Thymus (tissue), 11 donors: ENCODE data around the gene HOOK1. TPM values are rescaled to one million over a fixed set of nuclear protein-coding genes. Genes with fewer than 3 reads are reported as not detected.

Source experiments
- DNase-seq, 9 donors: peaks; one replicate each; pipeline ENCODE4 v3.0.0-alpha.2; 2013; ENCODE audit warnings: low spot score in 9 of 9, low read depth in 6 of 9, missing footprints in 1 of 9
- H3K27ac ChIP-seq, 2 donors: one replicate each; pipeline ENCODE4 v1.5.1; 2013; ENCODE audit warnings: control low read depth in 1 of 2, low read depth in 1 of 2, low read length in 1 of 2, mild to moderate bottlenecking in 1 of 2, moderate library complexity in 1 of 2
- H3K27me3 ChIP-seq, 2 donors: one replicate each; pipeline ENCODE4 v1.5.1; 2013; ENCODE audit warnings: low read length in 1 of 2; ENCODE audit not compliant: control insufficient read depth in 2 of 2, insufficient read depth in 1 of 2
- H3K36me3 ChIP-seq, 2 donors: one replicate each; pipeline ENCODE4 v1.5.1; 2013; ENCODE audit warnings: low read length in 1 of 2, mild to moderate bottlenecking in 1 of 2, moderate library complexity in 1 of 2; ENCODE audit not compliant: control insufficient read depth in 2 of 2, insufficient read depth in 2 of 2
- H3K4me1 ChIP-seq, 2 donors: one replicate each; pipeline ENCODE4 v1.5.1; 2013; ENCODE audit warnings: low read length in 2 of 2; ENCODE audit not compliant: control insufficient read depth in 2 of 2, insufficient read depth in 2 of 2
- H3K4me3 ChIP-seq, 2 donors: one replicate each; pipeline ENCODE4 v1.5.1; 2013; ENCODE audit warnings: low read length in 2 of 2, control low read depth in 1 of 2, mild to moderate bottlenecking in 1 of 2
- H3K9me3 ChIP-seq, 2 donors: one replicate each; pipeline ENCODE4 v1.5.1; 2013; ENCODE audit warnings: low read length in 1 of 2, mild to moderate bottlenecking in 1 of 2; ENCODE audit not compliant: control insufficient read depth in 2 of 2, insufficient read depth in 1 of 2
- WGBS: extraction: QIAGEN DNeasy Blood & Tissue Kit; methylation state at CpG from one replicate; pipeline ENCODE4 v1.1.7; 2013; 5-methylcytosine and 5-hydroxymethylcytosine counted together
- polyA plus RNA-seq: library from polyadenylated mRNA; stranded (reverse); fragments of 200-250 nt; gene quantifications from one replicate; pipeline ENCODE4 v1.2.3, GENCODE V29; 2013
- total RNA-seq: library from RNA; stranded (reverse); fragments of 120-200 nt; gene quantifications from one replicate; pipeline ENCODE4 v1.2.4, GENCODE V29; 2013
- donor health status: healthy.

The HOOK1 gene
- total and polyA plus RNA-seq, 2 donors = 4.0 to 4.7 TPM

DNA sequence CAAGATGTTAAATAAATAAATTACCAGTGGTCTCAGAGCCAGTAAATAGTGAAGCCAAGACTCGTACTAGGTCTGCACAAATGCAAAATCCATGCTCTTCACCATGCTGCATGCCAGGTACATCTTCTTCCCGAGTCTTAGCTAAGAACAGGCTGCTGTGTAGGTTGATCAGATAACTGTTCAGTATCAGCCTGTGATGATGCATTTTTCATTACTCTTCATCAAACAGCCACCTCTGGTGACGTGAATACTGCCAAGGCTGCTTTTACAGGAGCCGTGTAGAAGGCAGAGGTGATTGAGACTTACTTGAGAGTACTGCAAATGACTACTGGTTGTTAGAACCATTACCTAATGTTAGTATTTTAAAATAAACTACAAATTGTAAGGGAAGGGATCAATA lies 39.3 kb upstream of the HOOK1 start:
- 94% methylated on average over 4 of the region's 4 CpGs for WGBS
- no peaks in the 10 kb centered on the region for H3K36me3 ChIP-seq
- H3K4me3 ChIP-seq = no peak overlapping the region
- H3K27ac ChIP-seq = no peak overlapping the region
- no peak for DNase-seq
- H3K9me3 ChIP-seq = no peaks in the 10 kb centered on the region
- H3K4me1 ChIP-seq = no peaks in the 10 kb centered on the region
- no peaks in the 10 kb centered on the region for H3K27me3 ChIP-seq

DNA sequence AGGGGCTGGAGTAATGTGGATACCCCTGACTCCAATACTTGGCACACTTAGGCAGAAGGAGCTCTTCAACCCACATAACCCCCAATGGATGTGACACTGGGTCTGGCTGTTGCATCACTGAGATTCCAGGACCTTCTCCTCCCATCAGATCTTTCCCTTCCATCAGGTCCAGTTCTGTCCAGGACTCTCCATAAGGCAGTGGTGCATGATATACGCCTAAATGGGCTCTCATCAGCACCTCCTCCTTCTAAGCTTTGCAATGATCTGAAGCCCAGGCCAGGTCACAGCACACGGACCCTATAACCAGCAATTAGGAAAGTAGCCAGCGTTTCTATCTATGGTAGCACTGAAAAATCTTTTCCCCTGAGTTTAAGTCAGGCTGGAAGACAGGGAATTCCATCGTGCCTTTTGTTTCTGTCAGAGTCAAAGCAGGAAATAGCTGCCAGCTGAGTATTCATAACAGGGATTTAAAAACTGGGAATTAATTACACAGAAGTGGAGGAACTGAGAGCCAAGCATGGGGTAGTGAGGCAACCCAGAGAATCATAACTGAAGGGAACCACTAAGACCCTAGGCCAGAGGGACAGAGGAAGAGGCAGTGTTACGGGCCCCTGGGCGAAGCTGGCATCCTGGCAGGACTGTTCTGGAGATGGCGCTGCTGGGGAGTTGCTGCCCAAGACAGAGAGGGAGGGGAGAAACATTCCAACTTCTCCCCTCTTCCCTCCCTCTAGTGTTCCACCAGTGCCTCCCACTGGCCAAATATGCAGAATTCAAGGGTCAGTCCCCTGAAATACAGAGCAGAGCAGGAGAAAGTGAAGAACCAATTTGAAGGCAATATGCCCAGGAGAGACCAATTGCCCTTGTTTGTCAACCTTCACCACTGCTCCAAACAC lies 37.5 kb upstream of the HOOK1 start:
- Histone ChIP-seq H3K4me1 (no peaks in the 10 kb centered on the region), H3K27ac (no peak overlapping the region), H3K36me3 (no peaks in the 10 kb centered on the region), H3K27me3 (no peaks in the 10 kb centered on the region), H3K4me3 (no peak overlapping the region), H3K9me3 (no peaks in the 10 kb centered on the region)
- WGBS = 94% methylated on average over 7 of the region's 7 CpGs
- no peak for DNase-seq

DNA sequence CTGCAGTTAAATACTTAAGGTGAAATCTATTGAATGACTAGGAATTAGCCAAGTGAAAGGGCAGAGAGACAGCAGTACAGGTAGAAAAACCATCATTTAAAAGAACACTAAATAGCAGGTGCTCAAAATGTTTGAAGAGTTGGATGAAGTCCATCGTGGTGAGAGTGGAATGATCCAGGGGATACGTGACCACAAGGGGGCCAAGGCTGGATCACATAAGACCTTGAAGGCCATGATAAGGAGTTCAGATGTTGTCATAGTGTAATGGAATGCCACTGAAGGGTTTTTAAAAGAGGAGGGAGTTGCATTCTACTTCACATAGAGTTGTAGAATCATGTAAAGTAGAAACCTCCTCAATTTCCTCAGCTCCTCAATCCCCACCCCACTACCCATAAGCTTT lies 34.8 kb upstream of the HOOK1 start:
- Histone ChIP-seq H3K27me3 (no peaks in the 10 kb centered on the region), H3K4me1 (no peaks in the 10 kb centered on the region), H3K4me3 (no peak overlapping the region), H3K27ac (no peak overlapping the region), H3K9me3 (no peaks in the 10 kb centered on the region), H3K36me3 (no peaks in the 10 kb centered on the region)
- no peak for DNase-seq
- WGBS = 83% methylated on average over 2 of the region's 2 CpGs

DNA sequence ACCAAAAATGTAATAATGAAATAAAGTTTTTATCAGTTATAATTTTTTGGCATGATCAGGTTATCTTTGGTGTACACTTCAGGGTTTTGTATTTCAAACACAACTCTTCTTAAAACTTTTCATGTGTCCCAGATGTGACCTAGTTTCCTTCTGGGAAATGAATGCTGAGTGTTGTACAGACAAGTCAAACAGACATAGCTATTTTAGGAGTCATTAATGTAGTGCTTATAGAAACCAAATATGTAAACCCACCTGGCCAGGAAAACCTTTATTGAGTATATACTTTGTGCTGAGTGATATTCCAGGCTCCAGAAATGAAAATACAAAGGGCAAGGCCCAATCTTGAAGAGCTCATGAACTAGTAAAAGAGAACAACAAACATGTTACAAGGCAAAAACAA lies 25.9 kb upstream of the HOOK1 start:
- Histone ChIP-seq H3K27ac (no peak overlapping the region), H3K4me1 (no peaks in the 10 kb centered on the region), H3K9me3 (peaks cover 0 to 11% of the 10 kb centered on the region in 2 donors), H3K27me3 (no peaks in the 10 kb centered on the region), H3K4me3 (no peak overlapping the region), H3K36me3 (no peaks in the 10 kb centered on the region)
- DNase-seq = peak in 6 of 9 donors; percentile 9 to 37 (median 10)

DNA sequence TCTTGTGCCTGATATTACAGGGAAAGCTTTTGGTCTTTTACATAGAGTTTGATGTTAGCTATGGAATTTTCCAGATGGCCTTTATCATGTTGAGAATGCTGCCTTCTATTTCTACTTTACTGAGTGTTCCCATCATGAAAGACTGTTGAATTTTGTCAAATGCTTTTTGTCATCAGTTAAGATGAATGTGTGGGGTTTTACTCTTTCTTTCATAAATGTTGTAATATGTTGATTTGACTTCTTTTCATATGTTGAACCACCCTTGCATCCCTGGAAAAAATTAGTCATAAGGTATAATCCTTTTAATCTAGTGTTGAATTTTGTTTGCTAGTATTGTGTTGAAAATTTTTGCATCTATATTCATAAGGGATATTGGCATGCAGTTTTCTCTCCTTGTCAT lies 16.1 kb upstream of the HOOK1 start:
- DNase-seq = no peak
- no peaks in the 10 kb centered on the region for H3K9me3 ChIP-seq
- H3K27ac ChIP-seq = no peak overlapping the region
- no peaks in the 10 kb centered on the region for H3K36me3 ChIP-seq
- H3K27me3 ChIP-seq = no peaks in the 10 kb centered on the region
- H3K4me1 ChIP-seq = no peaks in the 10 kb centered on the region
- no peak overlapping the region for H3K4me3 ChIP-seq

DNA sequence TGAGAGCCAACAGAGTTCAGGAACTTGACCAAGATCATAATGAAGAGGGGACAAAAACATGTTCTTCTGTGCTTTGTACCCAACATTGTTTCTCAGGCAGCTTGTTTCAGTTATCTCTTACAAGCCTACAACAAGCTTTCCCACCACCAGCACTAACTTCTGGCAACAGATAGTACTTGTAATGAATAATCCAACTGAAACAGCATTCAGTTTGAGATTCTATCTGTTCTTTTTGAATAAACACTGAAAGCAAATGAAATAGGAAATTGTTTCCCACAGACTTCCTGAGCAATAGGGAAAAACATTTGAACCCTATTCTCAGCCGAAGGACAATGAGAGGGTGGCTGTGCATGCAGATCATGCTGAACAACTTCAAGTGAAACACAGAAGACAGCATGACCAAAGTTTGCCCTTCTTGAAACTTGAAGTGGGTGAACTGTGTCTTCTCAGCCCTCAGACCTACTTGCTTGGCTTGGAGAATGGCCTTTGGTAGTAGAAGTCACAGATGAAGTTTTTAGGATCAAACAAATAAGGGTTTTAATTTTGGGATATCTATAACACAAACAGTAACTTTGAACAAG lies 11.2 kb upstream of the HOOK1 start:
- no peak for DNase-seq
- WGBS = 55% methylated on average over 1 of the region's 1 CpG
- peaks cover 0 to 2% of the 10 kb centered on the region in 2 donors for H3K27me3 ChIP-seq

DNA sequence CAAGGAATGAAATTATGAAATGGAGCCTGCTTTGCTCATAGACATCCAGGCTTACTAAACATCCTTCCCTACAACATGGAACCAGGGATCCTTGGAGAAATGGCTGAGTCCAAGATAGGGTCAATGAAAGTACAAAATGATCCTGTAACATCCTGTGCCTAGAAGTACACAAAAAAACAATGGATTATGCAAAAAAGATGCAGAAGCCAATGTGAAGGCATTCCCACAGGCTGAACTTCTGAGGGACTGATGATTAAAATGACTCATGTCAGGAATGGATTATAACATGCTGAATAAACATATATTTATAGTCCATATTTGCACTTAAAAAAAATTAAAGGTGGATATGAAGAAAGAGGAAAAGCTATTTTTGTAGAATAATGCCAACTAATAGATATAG lies 10.4 kb upstream of the HOOK1 start:
- H3K27me3 ChIP-seq = peaks cover 0 to 3% of the 10 kb centered on the region in 2 donors
- H3K4me1 ChIP-seq = no peaks in the 10 kb centered on the region
- no peaks in the 10 kb centered on the region for H3K9me3 ChIP-seq
- H3K4me3 ChIP-seq = no peak overlapping the region
- no peak overlapping the region for H3K27ac ChIP-seq
- no peaks in the 10 kb centered on the region for H3K36me3 ChIP-seq
- no peak for DNase-seq

More for the DNA sequence above, 11.2 kb upstream of the HOOK1 start:
- Histone ChIP-seq H3K36me3 (no peaks in the 10 kb centered on the region), H3K27ac (no peak overlapping the region), H3K4me1 (no peaks in the 10 kb centered on the region), H3K9me3 (no peaks in the 10 kb centered on the region), H3K4me3 (no peak overlapping the region)

DNA sequence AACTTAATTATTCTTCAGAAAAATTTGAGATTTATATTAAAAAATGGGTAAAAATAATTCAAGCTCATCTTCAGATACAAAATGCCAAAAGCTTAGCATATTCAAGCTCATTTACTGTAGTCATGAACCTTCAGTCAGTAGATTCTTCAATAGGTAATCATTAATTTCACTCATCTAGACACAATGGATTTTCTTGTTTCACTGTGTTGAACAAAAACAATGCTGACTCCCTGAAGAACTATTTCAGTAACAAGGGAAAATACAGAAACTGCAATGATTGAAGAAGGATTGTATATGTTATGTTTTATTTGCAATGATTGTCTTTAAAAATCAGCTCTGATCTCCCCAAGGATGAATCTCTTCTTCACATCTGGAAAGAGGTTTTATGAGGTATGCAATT lies 9.2 kb upstream of the HOOK1 start:
- Histone ChIP-seq H3K27me3 (peaks cover 0 to 3% of the 10 kb centered on the region in 2 donors), H3K4me3 (no peak overlapping the region), H3K36me3 (no peaks in the 10 kb centered on the region), H3K4me1 (no peaks in the 10 kb centered on the region), H3K9me3 (no peaks in the 10 kb centered on the region), H3K27ac (no peak overlapping the region)
- DNase-seq = no peak

DNA sequence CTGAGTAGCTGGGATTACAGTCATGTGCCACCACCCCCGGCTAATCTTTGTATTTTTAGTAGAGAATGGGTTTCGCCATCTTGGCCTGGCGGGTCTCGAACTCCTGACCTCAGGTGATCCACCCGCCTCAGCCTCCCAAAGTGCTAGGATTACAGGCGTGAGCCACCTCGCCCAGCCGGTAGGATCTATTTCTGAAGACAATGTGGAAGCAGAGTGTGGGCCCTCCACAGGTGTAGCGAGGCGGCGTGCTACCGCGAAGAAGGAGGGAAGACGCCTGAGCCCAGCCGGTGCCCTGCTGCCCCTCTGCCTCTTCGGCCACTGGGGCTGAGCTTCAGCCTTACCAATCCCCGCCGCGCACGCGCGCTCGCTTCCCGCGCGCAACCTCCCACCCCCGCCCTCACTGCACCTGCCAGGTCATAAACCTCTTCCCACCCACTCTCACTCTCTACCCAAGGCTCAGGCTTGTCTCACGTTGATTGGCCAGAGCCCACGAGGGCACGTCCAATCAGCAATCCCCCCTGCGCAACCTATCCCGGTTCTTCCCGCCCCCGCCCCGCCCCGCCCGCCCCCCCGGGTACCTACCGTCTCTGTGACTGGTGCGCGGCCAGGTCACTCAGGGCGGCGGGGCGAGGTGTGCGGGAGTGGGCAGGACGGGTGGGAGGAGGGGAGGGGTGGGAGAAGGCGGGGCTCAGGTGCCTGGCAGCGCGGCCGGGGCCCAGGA lies 409 bp upstream of the HOOK1 start:
- Histone ChIP-seq H3K36me3 (no peaks in the 10 kb centered on the region), H3K4me1 (peaks cover 3 to 12% of the 10 kb centered on the region in 2 donors), H3K27me3 (peaks cover 5 to 30% of the 10 kb centered on the region in 2 donors), H3K27ac (no peak overlapping the region), H3K9me3 (no peaks in the 10 kb centered on the region), H3K4me3 (peak overlapping the region; percentile 51 to 56)
- peak; percentile 64 to 95 (median 86) for DNase-seq
- 10% methylated on average over 50 of the region's 50 CpGs for WGBS
